ENCODE measurements around the gene MCF2. TPM values are rescaled to one million over a fixed set of nuclear protein-coding genes. Genes with fewer than 3 reads are reported as not detected.

The MCF2 gene
- total RNA-seq, 1 experiment from 2014 or later = 1.0 TPM

DNA sequence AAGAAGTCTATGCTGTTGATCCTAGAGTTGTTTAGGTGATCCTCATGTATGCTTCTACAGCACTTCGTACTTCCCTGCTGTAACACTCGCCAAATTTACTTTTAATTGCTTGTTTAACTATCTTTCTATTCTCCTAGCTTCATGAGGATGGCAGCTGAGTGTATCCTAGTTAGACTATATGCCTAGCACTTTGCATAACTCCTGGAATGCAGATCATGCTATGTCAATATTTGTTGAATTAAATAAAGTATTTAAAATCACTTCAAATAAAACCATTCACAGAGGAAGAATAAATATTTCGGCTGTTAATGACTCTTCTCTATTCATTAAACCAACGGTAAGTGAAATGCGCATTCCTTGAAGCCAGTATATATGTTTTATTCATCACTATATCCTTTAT is 122.4 kb downstream of the MCF2 start (continued):
- no peak for TF ChIP-seq PRDM15 (CRISPR knock-in tag; IDR thresholded peaks at IDR 0.05)
- TF ChIP-seq FOXK1 (CRISPR knock-in tag; IDR thresholded peaks at IDR 0.05) = no peak
- TF ChIP-seq FOXJ3 (CRISPR knock-in tag; IDR thresholded peaks at IDR 0.05; ENCODE audit: borderline replicate concordance) = no peak
- TF ChIP-seq, protein P1, sequence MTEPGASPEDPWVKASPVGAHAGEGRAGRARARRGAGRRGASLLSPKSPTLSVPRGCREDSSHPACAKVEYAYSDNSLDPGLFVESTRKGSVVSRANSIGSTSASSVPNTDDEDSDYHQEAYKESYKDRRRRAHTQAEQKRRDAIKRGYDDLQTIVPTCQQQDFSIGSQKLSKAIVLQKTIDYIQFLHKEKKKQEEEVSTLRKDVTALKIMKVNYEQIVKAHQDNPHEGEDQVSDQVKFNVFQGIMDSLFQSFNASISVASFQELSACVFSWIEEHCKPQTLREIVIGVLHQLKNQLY (CRISPR knock-in tag; IDR thresholded peaks at IDR 0.05) = no peak
- no peak for TF ChIP-seq TCF7 (CRISPR knock-in tag; IDR thresholded peaks at IDR 0.05; ENCODE audit: low read depth)
- TF ChIP-seq, protein P2, sequence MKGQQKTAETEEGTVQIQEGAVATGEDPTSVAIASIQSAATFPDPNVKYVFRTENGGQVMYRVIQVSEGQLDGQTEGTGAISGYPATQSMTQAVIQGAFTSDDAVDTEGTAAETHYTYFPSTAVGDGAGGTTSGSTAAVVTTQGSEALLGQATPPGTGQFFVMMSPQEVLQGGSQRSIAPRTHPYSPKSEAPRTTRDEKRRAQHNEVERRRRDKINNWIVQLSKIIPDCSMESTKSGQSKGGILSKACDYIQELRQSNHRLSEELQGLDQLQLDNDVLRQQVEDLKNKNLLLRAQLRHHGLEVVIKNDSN (CRISPR knock-in tag; IDR thresholded peaks at IDR 0.05) = no peak
- TF ChIP-seq, protein P3, sequence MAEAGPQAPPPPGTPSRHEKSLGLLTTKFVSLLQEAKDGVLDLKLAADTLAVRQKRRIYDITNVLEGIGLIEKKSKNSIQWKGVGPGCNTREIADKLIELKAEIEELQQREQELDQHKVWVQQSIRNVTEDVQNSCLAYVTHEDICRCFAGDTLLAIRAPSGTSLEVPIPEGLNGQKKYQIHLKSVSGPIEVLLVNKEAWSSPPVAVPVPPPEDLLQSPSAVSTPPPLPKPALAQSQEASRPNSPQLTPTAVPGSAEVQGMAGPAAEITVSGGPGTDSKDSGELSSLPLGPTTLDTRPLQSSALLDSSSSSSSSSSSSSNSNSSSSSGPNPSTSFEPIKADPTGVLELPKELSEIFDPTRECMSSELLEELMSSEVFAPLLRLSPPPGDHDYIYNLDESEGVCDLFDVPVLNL (CRISPR knock-in tag; IDR thresholded peaks at IDR 0.05; ENCODE audit: borderline replicate concordance, low read depth) = no peak
- TF ChIP-seq GRHL2 (CRISPR knock-in tag; IDR thresholded peaks at IDR 0.05; ENCODE audit: insufficient replicate concordance, severe bottlenecking) = no peak
- TF ChIP-seq, protein P4, sequence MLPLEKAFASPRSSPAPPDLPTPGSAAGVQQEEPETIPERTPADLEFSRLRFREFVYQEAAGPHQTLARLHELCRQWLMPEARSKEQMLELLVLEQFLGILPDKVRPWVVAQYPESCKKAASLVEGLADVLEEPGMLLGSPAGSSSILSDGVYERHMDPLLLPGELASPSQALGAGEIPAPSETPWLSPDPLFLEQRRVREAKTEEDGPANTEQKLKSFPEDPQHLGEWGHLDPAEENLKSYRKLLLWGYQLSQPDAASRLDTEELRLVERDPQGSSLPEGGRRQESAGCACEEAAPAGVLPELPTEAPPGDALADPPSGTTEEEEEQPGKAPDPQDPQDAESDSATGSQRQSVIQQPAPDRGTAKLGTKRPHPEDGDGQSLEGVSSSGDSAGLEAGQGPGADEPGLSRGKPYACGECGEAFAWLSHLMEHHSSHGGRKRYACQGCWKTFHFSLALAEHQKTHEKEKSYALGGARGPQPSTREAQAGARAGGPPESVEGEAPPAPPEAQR (CRISPR knock-in tag; IDR thresholded peaks at IDR 0.05) = no peak

DNA sequence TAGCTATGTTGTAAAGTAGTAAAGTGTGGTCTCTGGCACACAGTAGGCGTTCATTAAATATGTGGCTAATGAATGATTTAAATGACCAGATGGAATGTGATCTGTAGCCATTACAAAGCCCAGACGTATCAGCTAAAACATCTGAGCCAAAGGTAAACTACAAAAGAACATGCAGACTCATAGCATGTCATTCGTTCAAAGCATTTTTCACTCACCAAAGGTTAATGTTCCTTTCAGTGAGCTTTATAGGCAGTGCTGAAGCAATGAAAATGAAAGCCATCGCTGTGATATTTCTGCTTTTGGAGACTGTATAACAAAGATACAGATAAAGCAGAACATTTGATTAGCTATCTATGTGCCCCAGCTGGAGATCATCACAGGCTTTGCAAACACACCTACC is 126.9 kb downstream of the MCF2 start:
- POLR2A ChIA-PET = no interaction called here
- DNase-seq (ENCODE audit: low spot score) (no peak), ATAC-seq (no peak)
- CTCF ChIA-PET = interaction anchor here (1.2 kb wide), 1 partner anchor 22 kb away, joined by 3 read pairs; no protein-coding TSS in a partner anchor
- no peaks in the 10 kb centered on the region for H3K36me3 Mint-ChIP-seq
- no peak overlapping the region for H3K27ac Mint-ChIP-seq
- no peaks in the 10 kb centered on the region for H3K9me3 Mint-ChIP-seq
- no peaks in the 10 kb centered on the region for H3K27me3 Mint-ChIP-seq (ENCODE audit: low read depth)
- no peaks in the 10 kb centered on the region for H3K4me1 Mint-ChIP-seq
- no peak overlapping the region for H3K4me3 Mint-ChIP-seq
- TF ChIP-seq, protein P5, sequence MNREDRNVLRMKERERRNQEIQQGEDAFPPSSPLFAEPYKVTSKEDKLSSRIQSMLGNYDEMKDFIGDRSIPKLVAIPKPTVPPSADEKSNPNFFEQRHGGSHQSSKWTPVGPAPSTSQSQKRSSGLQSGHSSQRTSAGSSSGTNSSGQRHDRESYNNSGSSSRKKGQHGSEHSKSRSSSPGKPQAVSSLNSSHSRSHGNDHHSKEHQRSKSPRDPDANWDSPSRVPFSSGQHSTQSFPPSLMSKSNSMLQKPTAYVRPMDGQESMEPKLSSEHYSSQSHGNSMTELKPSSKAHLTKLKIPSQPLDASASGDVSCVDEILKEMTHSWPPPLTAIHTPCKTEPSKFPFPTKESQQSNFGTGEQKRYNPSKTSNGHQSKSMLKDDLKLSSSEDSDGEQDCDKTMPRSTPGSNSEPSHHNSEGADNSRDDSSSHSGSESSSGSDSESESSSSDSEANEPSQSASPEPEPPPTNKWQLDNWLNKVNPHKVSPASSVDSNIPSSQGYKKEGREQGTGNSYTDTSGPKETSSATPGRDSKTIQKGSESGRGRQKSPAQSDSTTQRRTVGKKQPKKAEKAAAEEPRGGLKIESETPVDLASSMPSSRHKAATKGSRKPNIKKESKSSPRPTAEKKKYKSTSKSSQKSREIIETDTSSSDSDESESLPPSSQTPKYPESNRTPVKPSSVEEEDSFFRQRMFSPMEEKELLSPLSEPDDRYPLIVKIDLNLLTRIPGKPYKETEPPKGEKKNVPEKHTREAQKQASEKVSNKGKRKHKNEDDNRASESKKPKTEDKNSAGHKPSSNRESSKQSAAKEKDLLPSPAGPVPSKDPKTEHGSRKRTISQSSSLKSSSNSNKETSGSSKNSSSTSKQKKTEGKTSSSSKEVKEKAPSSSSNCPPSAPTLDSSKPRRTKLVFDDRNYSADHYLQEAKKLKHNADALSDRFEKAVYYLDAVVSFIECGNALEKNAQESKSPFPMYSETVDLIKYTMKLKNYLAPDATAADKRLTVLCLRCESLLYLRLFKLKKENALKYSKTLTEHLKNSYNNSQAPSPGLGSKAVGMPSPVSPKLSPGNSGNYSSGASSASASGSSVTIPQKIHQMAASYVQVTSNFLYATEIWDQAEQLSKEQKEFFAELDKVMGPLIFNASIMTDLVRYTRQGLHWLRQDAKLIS (CRISPR knock-in tag; IDR thresholded peaks at IDR 0.05; ENCODE audit: borderline replicate concordance) = no peak
- no peak for TF ChIP-seq AR (CRISPR knock-in tag; IDR thresholded peaks at IDR 0.05)
- no peak for TF ChIP-seq ZNF532 (CRISPR knock-in tag; IDR thresholded peaks at IDR 0.05; ENCODE audit: borderline replicate concordance)
- no peak for TF ChIP-seq NR2C2 (CRISPR knock-in tag; IDR thresholded peaks at IDR 0.05)
- no peak for TF ChIP-seq KAT7 (CRISPR knock-in tag; IDR thresholded peaks at IDR 0.05; ENCODE audit: borderline replicate concordance)
- TF ChIP-seq TCF7 (CRISPR knock-in tag; IDR thresholded peaks at IDR 0.05; ENCODE audit: low read depth) = no peak
- no peak for TF ChIP-seq ZNF416 (CRISPR knock-in tag; IDR thresholded peaks at IDR 0.05)
- TF ChIP-seq RELA (CRISPR knock-in tag; IDR thresholded peaks at IDR 0.05; ENCODE audit: borderline replicate concordance) = no peak
